Raji (cell line): ENCODE data around the gene ARHGEF11.

ENCODE experiments used
- POLR2A ChIP-seq: IDR thresholded peaks from 2 replicates; pipeline ENCODE4 v1.6.1; 2011; ENCODE audit warnings: low read depth, low read length, control low read depth; ENCODE audit not compliant: insufficient read depth

Gene ARHGEF11

DNA sequence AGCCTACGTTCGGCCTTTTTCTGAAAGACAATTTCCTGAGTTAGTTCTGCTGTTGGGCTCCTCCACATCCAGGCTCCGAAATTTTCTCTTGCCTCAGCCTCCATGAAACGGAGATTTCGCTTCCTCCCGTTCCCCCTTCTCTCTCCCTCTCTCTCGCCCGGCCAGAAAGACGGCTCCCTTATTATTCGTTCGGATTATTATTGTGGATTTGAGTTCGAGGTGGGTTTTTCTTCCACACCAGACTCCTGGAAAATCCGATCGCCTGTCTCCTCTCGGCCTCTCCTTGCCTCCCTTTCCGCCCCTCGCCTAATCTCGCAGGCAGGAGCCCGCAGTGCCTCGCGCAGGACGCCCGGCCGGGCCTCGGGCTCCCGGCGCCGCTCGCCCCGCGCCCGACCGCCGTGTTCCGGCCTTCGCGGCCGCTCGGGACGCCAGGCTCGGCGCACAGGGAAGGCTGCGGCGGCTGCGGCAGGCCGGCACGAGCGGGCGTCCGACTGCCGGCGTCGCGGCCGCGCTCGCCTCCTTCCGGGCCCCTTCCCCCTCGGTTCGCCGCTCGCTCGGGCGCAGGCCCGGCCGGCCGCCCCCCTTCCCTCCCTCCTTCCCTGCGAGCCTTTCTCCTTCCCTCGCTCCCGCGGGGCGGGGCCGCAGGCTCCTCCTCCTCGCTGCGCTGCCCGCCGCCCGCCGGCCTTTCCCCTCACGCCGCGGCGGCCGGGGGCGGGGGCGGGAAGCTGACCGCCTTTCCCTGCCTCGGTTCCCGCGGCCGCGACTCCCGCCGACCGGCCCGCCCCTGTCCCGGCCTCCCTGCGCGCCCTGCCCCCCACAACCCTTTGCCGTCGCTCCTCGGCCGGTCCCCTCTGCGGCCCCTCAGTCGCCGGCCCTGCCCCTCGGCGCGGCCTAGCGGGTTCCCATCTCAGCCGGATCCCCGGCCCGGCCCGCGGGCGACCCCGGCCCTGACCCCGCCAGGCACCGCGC, at the start of gene ARHGEF11:
Gene ARHGEF11 (minus strand): TSS at position 493 of the 969 bp plus-strand sequence. CDS start 1,412 bp downstream, outside the sequence.
- no peak for TF ChIP-seq POLR2A

DNA sequence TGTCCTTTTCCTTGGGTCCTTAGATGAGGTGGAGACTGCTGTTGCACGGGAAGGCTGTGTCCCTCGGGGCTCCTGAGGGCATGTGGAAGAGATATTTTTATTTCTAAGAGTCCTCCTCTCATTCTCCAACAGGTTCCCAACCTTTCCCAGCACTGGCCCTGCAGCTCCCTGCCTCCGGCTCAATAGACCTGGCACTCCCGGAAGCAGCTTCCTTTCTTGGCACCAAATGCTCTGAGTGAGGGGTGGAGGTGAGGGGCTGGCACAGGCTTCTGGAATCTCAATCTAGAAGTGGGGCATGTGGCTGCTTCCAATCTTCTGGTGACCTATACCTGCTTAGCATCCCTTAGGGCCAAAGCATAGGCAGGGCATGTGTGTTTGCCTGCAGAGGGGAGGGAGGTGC, 49.5 kb upstream of the ARHGEF11 start:
- TF ChIP-seq POLR2A: no peak

DNA sequence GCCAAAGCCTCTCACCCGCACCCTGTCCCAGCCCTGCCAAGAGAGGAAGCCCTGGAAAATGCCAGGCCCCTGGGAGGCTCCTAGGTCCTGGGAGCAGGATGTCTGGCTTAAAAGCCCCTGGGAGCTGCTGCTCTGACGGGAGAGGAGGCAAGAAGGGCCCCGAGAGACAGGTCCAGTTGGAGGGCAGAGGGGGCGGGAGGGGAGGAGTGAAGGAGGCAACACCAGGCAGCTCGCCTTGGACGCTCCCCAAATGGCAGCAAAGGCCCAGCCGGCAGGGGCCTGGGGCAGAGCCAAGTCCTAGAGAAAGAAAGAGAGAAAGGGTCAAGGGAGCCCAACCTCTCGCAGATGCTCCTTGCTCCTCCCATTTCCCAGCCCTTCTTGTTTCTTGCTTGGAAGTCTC, 47.3 kb upstream of the ARHGEF11 start:
- TF ChIP-seq POLR2A: no peak

DNA sequence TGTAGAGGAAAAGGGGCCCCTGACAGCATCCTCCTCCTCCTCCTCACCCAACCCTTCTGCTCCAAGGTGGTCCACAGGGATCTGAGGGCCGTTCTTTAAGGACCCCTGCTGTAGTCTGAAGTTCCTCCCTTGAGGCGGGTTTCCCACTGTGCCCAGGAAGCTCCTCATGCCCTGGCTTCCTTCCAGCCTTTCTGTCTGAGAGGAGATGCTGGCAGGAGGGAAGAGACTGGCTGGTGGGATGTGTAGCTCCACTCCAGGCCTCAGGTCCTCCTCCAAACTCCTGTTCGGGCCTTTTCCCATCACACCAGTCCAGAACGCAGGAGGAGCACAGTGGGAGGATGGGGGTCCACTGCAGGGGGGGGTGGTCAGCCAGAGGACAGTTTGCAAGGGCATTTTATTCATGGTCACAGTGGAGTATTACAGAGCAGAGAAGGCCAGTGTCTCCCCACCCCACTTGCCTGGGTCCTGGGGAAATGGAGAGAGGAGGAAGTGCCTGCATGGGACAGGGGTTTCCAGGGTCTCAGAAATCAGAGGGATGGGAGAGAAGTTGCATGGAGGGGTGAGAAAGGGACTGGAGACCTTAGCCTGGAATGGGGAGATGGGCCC, 46.2 kb upstream of the ARHGEF11 start:
- TF ChIP-seq POLR2A: no peak

- TF ChIP-seq POLR2A: no peak
These were observed 45.6 kb upstream of the ARHGEF11 start for GRCh38 chr1:157091186-157091585.

DNA sequence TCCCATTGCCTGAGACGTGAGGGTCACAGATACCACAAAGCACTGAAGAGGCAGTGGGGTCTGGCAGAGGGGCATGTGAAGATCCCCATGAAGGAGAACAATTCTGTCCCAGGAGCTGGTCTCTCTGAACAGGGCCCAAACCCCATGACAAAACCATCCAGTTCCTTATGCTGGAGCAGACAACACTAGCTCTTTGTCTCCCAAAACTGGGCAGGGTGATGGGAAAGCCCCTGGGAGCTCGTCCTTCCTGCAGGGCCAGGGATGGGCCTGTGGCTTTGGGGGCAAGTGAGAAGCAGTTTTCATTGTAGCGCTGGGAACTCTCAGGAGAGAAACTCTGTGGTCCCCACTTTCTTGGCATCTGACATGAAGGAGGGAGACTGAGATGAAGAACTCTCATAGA, 45.2 kb upstream of the ARHGEF11 start:
- no peak for TF ChIP-seq POLR2A

GRCh38 chr1:157090196-157090647, 44.7 kb upstream of the ARHGEF11 start:
- TF ChIP-seq POLR2A: no peak

DNA sequence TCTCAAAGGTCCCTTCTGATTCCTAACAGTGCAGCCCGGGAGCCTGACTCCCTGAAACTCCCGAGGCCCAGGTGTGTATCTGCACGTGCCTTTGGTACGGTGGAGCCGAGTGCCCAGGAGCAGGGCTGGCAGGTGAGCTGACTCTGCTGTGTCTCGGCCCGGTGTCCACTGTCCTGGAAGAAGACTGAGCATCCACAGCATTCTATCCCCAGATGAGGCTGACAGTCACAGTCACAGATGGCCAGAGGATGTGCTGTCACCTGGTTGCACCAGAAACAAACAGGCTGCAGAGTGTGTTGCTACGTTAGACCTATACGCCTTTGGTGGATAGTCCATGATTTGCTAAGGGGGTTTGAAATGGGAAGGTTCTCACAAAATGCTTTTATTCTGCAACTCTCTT, 44.2 kb upstream of the ARHGEF11 start:
- TF ChIP-seq POLR2A: no peak

GRCh38 chr1:157088607-157089006, 43.1 kb upstream of the ARHGEF11 start:
- no peak for TF ChIP-seq POLR2A

DNA sequence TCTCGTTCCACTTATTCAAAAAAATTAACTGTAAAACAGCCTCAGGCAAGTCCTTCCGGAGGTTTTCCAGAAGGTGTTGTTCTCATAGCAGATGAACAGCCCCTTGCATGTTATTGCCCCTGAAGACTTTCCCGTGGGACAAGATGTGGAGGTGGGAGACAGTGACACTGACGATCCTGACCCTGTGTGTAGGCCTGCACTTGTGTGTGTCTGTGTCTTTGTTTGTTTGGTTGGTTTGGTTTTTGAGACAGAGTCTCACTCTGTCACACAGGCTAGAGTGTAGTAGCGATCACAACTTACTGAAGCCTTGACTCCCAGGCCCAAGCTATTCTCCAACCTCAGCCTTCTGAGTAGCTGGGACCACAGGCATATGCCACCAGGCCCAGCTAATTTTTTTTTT, 41.5 kb upstream of the ARHGEF11 start:
- no peak for TF ChIP-seq POLR2A

DNA sequence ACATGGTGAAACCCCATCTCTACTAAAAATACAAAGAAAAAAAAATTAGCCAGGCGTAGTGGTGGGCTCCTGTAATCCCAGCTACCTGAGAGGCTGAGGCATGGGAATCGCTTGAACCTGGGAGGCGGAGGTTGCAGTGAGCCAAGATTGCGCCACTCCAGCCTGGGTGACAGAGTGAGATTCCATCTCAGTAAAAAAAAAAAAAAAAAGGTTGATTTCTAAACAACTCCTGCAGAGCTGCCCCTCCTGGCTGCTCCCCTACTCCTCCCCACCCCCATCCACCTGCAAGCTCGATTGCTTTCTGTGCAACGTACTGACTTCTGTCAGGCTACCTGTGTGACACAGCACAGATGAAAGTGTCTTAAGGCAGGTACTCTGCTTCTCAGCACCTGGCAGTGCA, 40.8 kb upstream of the ARHGEF11 start:
- no peak for TF ChIP-seq POLR2A

- no peak for TF ChIP-seq POLR2A
These were observed 39.9 kb upstream of the ARHGEF11 start for GRCh38 chr1:157085421-157085820.

DNA sequence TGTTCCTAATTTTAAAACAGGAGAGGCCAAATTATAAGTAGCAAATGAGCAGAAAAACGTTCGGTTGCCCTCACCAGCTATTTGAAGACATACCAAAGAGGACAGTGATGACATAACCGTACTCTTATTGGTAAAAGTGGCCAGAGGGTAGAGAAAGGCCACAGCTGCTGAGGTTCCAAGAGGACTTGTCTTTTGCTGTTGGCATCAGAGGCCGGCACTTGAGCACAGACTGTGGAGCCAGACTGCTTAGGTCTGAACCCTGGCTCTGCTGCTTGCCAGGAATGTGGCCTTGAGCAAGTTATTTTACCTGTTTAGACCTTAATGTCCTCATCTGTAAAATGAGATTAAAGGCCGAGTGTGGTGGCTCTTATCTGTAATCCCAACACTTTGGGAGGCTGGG, 39.2 kb upstream of the ARHGEF11 start:
- no peak for TF ChIP-seq POLR2A

DNA sequence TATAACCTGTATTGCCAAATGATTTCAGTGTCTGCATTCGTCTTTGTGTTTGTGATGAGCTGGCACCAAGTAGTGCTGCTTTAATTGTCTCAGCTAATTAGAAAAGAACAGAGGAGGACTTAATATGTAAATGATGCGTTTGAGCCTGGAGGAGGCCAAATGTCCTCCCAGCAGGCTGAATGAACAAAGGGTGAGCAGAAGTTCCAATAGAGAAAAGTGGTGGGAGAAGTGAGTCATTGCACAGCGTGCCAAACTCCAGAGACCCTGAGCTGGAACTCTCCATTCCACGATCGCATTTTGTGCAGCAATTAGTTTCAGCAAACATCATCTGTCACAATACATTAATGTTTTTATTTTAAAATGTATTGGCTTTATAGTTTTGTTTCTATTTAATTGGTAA, 36.2 kb upstream of the ARHGEF11 start:
- TF ChIP-seq POLR2A: no peak

GRCh38 chr1:157080714-157081113, 35.2 kb upstream of the ARHGEF11 start:
- no peak for TF ChIP-seq POLR2A

DNA sequence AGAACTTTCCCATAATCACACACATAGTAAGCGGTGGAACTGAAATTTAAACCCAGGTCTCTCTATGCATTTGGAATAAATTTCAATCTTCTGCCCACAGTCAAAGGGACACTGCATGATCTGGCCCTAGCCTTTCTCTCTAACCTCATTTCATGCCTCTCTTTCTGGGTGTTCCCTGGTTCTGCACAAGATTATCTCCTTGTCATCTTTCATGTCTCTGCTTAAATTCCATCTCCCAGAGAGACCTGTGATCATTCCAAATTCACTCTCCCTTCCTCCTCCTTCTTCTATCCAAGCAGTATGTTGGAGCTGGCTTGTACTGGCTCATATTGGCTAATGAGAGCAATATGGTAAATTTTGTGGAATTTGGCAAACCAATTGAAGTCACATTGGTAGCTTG, 31.9 kb upstream of the ARHGEF11 start:
- no peak for TF ChIP-seq POLR2A
